Neural cell (in vitro differentiated cells): ENCODE results near the gene PRKCA.

Source experiments
- CTCF ChIP-seq: fragments of 450-650 bp; IDR thresholded peaks from 2 replicates; pipeline ENCODE4 v1.5.1; 2014; ENCODE audit warnings: antibody characterized with exemption, mild to moderate bottlenecking, moderate library complexity; ENCODE audit not compliant: poor library complexity, severe bottlenecking
- EP300 ChIP-seq: fragments of 450-650 bp; conservative IDR thresholded peaks from 2 replicates; pipeline ENCODE4 v1.6.1; 2014; ENCODE audit warnings: antibody characterized with exemption, mild to moderate bottlenecking, moderate library complexity; ENCODE audit not compliant: poor library complexity, severe bottlenecking
- EZH2 ChIP-seq: fragments of 200-600, 300-800 bp; shearing (Covaris generic), sonication (generic); IDR thresholded peaks from 2 replicates; pipeline ENCODE4 v1.6.1; 2014; ENCODE audit warnings: antibody characterized with exemption, low read length, borderline replicate concordance, mild to moderate bottlenecking; ENCODE audit not compliant: insufficient read depth, poor library complexity, severe bottlenecking
- MXI1 ChIP-seq: fragments of 450-650 bp; conservative IDR thresholded peaks from 2 replicates; pipeline ENCODE4 v1.6.1; 2014; ENCODE audit warnings: antibody characterized with exemption, mild to moderate bottlenecking; ENCODE audit not compliant: poor library complexity, severe bottlenecking
- POLR2AphosphoS5 ChIP-seq: IDR thresholded peaks from 2 replicates; pipeline ENCODE4 v1.6.1; 2012
- RAD21 ChIP-seq: fragments of 450-650 bp; conservative IDR thresholded peaks from 2 replicates; pipeline ENCODE4 v1.6.1; 2014; ENCODE audit warnings: antibody characterized with exemption, mild to moderate bottlenecking, moderate library complexity
- REST ChIP-seq: IDR thresholded peaks from 2 replicates; pipeline ENCODE4 v1.6.1; 2012; ENCODE audit warnings: borderline replicate concordance

GRCh38 chr17:66326476-66327047 lies 24.1 kb downstream of the PRKCA start:
- no peak for TF ChIP-seq CTCF
- TF ChIP-seq EP300 = no peak
- no peak for TF ChIP-seq POLR2AphosphoS5
- TF ChIP-seq EZH2 = no peak
- TF ChIP-seq MXI1 = no peak
- TF ChIP-seq REST = no peak
- no peak for TF ChIP-seq RAD21
